ENCODE data around the gene RAX2.
"Not testable (repeated sequence)": the region's sequence is repeated elsewhere in the genome, so short reads cannot be mapped to it uniquely, and the experiment has no call there.

Gene RAX2
- total RNA-seq: 0 reads per million in 2 donors

GRCh38 chr19:3771906-3772455 lies at the start of gene RAX2:
TSS of gene RAX2 (minus strand) at chr19:3772228. CDS start at chr19:3771742, 486 bp downstream.
- DNase-seq: no peak

- no peak for DNase-seq
Observed at GRCh38 chr19:3821156-3821555, 49.1 kb upstream of the RAX2 start.

GRCh38 chr19:3819989-3820388 lies 48.0 kb upstream of the RAX2 start:
- DNase-seq: no peak

GRCh38 chr19:3818918-3819317 lies 46.9 kb upstream of the RAX2 start:
- no peak for DNase-seq

- DNase-seq: no peak
Observed at GRCh38 chr19:3818466-3818865, 46.4 kb upstream of the RAX2 start.

- no peak for DNase-seq
Observed at GRCh38 chr19:3817761-3818160, 45.7 kb upstream of the RAX2 start.

- no peak for DNase-seq
Observed at GRCh38 chr19:3816566-3817218, 44.7 kb upstream of the RAX2 start.

GRCh38 chr19:3816148-3816547 lies 44.1 kb upstream of the RAX2 start:
- not testable (repeated sequence) for DNase-seq

- no peak for DNase-seq
Observed at GRCh38 chr19:3814648-3815047, 42.6 kb upstream of the RAX2 start.

- DNase-seq: peak in 2 of 5 experiments; percentile 51 to 61
Observed at GRCh38 chr19:3813473-3814392, 41.7 kb upstream of the RAX2 start.

- no peak for DNase-seq
Observed at GRCh38 chr19:3810708-3811355, 38.8 kb upstream of the RAX2 start.

- DNase-seq: no peak
Observed at GRCh38 chr19:3809881-3810707, 38.1 kb upstream of the RAX2 start.

- DNase-seq: no peak
Observed at GRCh38 chr19:3808420-3809143, 36.6 kb upstream of the RAX2 start.

GRCh38 chr19:3807574-3808354 lies 35.7 kb upstream of the RAX2 start:
- no peak for DNase-seq

GRCh38 chr19:3807131-3807480 lies 35.1 kb upstream of the RAX2 start:
- no peak for DNase-seq

GRCh38 chr19:3805859-3806258 lies 33.8 kb upstream of the RAX2 start:
- DNase-seq: no peak

- DNase-seq: no peak
Observed at GRCh38 chr19:3804429-3804828, 32.4 kb upstream of the RAX2 start.

- no peak for DNase-seq
Observed at GRCh38 chr19:3803986-3804385, 32.0 kb upstream of the RAX2 start.

GRCh38 chr19:3803114-3803888 lies 31.3 kb upstream of the RAX2 start:
- no peak for DNase-seq
